ENCODE data around the gene PDE2A. TPM values are rescaled to one million over a fixed set of nuclear protein-coding genes. Genes with fewer than 3 reads are reported as not detected.

PDE2A gene
- total RNA-seq, 4 donors from 2014 or later, result 13.4 to 26.6 (median 21.9) TPM

GRCh38 chr11:72709478-72710238 lies 35.4 kb upstream of the PDE2A start:
- Histone ChIP-seq H3K27ac (no peak overlapping the region), H3K27me3 (no peaks in the 10 kb centered on the region), H3K4me1 (peaks cover 0 to 5% of the 10 kb centered on the region in 2 donors), H3K9me3 (no peaks in the 10 kb centered on the region), H3K4me3 (no peak overlapping the region), H3K36me3 (peaks cover 0 to 58% of the 10 kb centered on the region in 2 donors)
- no peak for TF ChIP-seq POLR2A (IDR thresholded peaks at IDR 0.05)
- TF ChIP-seq CTCF (IDR thresholded peaks at IDR 0.05 in 4 of 5, conservative IDR thresholded peaks at IDR 0.05 in 1 of 5), result no peak
- intact Hi-C loops (cut with DNase I; ENCODE audit: low total_unique reads), result no loop called here
- in situ Hi-C loops (cut with MboI; ENCODE audit: low sequenced_read_pairs in 4 of 4), result loop anchor here in 1 of 4 donors (25.0 kb wide), 1 partner anchor 478 kb away; no protein-coding TSS in a partner anchor
- ATAC-seq (no peak), DNase-seq (no peak)

- in situ Hi-C loops (cut with MboI; ENCODE audit: low sequenced_read_pairs in 4 of 4) (loop anchor here in 1 of 4 donors (25.0 kb wide), 1 partner anchor 480 kb away; no protein-coding TSS in a partner anchor), intact Hi-C loops (cut with DNase I; ENCODE audit: low total_unique reads) (no loop called here)
- H3K9me3 ChIP-seq, result no peaks in the 10 kb centered on the region
- ATAC-seq (no peak), DNase-seq (no peak)
- H3K27me3 ChIP-seq, result no peaks in the 10 kb centered on the region
- H3K27ac ChIP-seq, result no peak overlapping the region
- no peak overlapping the region for H3K4me3 ChIP-seq
- peaks cover 0 to 5% of the 10 kb centered on the region in 2 donors for H3K4me1 ChIP-seq
- no peak for TF ChIP-seq CTCF (IDR thresholded peaks at IDR 0.05 in 4 of 5, conservative IDR thresholded peaks at IDR 0.05 in 1 of 5)
- TF ChIP-seq POLR2A (IDR thresholded peaks at IDR 0.05), result no peak
- H3K36me3 ChIP-seq, result peaks cover 0 to 63% of the 10 kb centered on the region in 2 donors
Measured at GRCh38 chr11:72707032-72707431, 32.8 kb upstream of the PDE2A start.

- Histone ChIP-seq H3K27ac (no peak overlapping the region), H3K9me3 (no peaks in the 10 kb centered on the region), H3K4me3 (no peak overlapping the region), H3K27me3 (no peaks in the 10 kb centered on the region), H3K36me3 (peaks cover 0 to 63% of the 10 kb centered on the region in 2 donors), H3K4me1 (peaks cover 0 to 5% of the 10 kb centered on the region in 2 donors)
- intact Hi-C loops (cut with DNase I; ENCODE audit: low total_unique reads) (no loop called here), in situ Hi-C loops (cut with MboI; ENCODE audit: low sequenced_read_pairs in 4 of 4) (loop anchor here in 1 of 4 donors (25.0 kb wide), 1 partner anchor 481 kb away; no protein-coding TSS in a partner anchor)
- no peak for DNase-seq
- no peak for ATAC-seq
- no peak for TF ChIP-seq POLR2A (IDR thresholded peaks at IDR 0.05)
- no peak for TF ChIP-seq CTCF (IDR thresholded peaks at IDR 0.05 in 4 of 5, conservative IDR thresholded peaks at IDR 0.05 in 1 of 5)
Measured at GRCh38 chr11:72706579-72706978, 32.4 kb upstream of the PDE2A start.

GRCh38 chr11:72705442-72706365 lies 31.5 kb upstream of the PDE2A start:
- intact Hi-C loops (cut with DNase I; ENCODE audit: low total_unique reads) (no loop called here), in situ Hi-C loops (cut with MboI; ENCODE audit: low sequenced_read_pairs in 4 of 4) (loop anchor here in 1 of 4 donors (25.0 kb wide), 1 partner anchor 482 kb away; no protein-coding TSS in a partner anchor)
- Histone ChIP-seq H3K4me3 (no peak overlapping the region), H3K27me3 (no peaks in the 10 kb centered on the region), H3K4me1 (peaks cover 0 to 5% of the 10 kb centered on the region in 2 donors), H3K27ac (no peak overlapping the region), H3K9me3 (no peaks in the 10 kb centered on the region), H3K36me3 (peaks cover 0 to 65% of the 10 kb centered on the region in 2 donors)
- TF ChIP-seq POLR2A (IDR thresholded peaks at IDR 0.05), result no peak
- TF ChIP-seq CTCF (IDR thresholded peaks at IDR 0.05 in 4 of 5, conservative IDR thresholded peaks at IDR 0.05 in 1 of 5), result no peak
- no peak for DNase-seq
- no peak for ATAC-seq

Measured in gastrocnemius medialis (tissue), 4 donors.